SU-DHL-6 (cell line): ENCODE measurements around the gene PRDM16.

Experiments used
- CTCF ChIP-seq: fragments of 200-600 bp; sonication (generic); IDR thresholded peaks from one replicate; pipeline ENCODE4 v1.5.1; 2017; ENCODE audit warnings: antibody characterized with exemption, mild to moderate bottlenecking, low read length, moderate library complexity; ENCODE audit not compliant: insufficient read depth, poor library complexity, severe bottlenecking
- EZH2phosphoT487 ChIP-seq: fragments of 200-600 bp; sonication (generic), shearing (Covaris generic); conservative IDR thresholded peaks from 2 replicates; pipeline ENCODE4 v1.6.1; 2018; ENCODE audit warnings: mild to moderate bottlenecking, antibody characterized with exemption, low read length, moderate library complexity, mixed read lengths

DNA sequence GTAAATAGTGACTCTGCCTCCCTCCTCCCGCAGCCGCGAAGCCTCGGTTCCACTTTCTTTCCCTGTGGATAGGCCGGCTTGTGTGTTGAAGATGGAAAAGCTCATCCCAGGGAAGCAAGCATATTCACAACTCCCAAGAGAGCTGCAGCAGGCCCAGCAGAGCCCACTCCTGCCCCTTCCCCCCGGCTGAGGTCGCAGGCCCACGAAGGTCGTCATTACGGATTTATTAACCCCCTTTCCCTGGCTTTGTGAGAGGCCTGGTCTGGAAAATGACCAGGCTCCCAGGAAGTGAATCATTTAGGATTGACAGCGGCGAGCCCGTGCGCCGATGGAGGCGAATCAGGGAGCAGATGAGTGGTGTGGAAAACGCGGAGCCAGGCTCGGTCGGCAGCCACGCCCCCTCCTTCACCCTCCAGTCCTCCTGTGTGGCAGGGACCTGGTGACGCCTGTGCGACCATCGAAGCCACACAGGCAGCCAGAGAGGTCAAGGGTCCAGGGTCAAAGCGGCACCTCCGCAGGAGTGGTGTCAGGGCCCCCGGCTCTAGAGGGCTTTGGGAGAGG is 93.4 kb downstream of the PRDM16 start:
- no peak for TF ChIP-seq CTCF
- no peak for TF ChIP-seq EZH2phosphoT487
